ENCODE data around the gene CD6.

CD6 gene

GRCh38 chr11:60939855-60940254 is 31.6 kb upstream of the CD6 start:
- POLR2A ChIA-PET = interaction anchor here (1.2 to 1.9 kb wide), 2 partner anchors 10 to 26 kb away, joined by 6 to 7 read pairs; partner anchors contain the start of gene TMEM109

GRCh38 chr11:60941371-60942119 is 29.9 kb upstream of the CD6 start:
- H3K27ac ChIP-seq (ENCODE audit: extremely low read depth, low read depth, low read length) = no peak overlapping the region
- H3K4me1 ChIP-seq (ENCODE audit: control insufficient read depth, insufficient read depth, low read length) = no peaks in the 10 kb centered on the region
- TF ChIP-seq ZBTB17 (tag by site-specific recombination; IDR thresholded peaks at IDR 0.05) (peak; percentile 58), ZNF19 (tag by site-specific recombination; IDR thresholded peaks at IDR 0.05; ENCODE audit: low read depth) (no peak), ZNF23 (tag by site-specific recombination; IDR thresholded peaks at IDR 0.05; ENCODE audit: borderline replicate concordance) (peak; percentile 71; the same call in 1 of the 2 replicates)
- no peaks in the 10 kb centered on the region for H3K9me3 ChIP-seq (ENCODE audit: control insufficient read depth, insufficient read depth, low read depth, low read length)
- H3K4me3 ChIP-seq (ENCODE audit: low read depth, low read length) = no peak overlapping the region
- ChIA-PET CTCF (interaction anchor here (0.6 to 1.8 kb wide), 4 partner anchors 9 to 246 kb away, joined by 3 to 4 read pairs (median 4); no protein-coding TSS in a partner anchor), POLR2A (no interaction called here)
- H3K36me3 ChIP-seq (ENCODE audit: control insufficient read depth in 2 of 2, insufficient read depth in 1 of 2, low read length in 2 of 2) = no peaks in the 10 kb centered on the region

More at GRCh38 chr11:60939855-60940254, 31.6 kb upstream of the CD6 start:
- Histone ChIP-seq H3K4me3 (ENCODE audit: low read depth, low read length) (no peak overlapping the region), H3K4me1 (ENCODE audit: control insufficient read depth, insufficient read depth, low read length) (no peaks in the 10 kb centered on the region), H3K36me3 (ENCODE audit: control insufficient read depth in 2 of 2, insufficient read depth in 1 of 2, low read length in 2 of 2) (peaks cover 0 to 13% of the 10 kb centered on the region in 2 experiments; a peak in 1 of 3 replicates), H3K27ac (ENCODE audit: extremely low read depth, low read depth, low read length) (no peak overlapping the region), H3K9me3 (ENCODE audit: control insufficient read depth, insufficient read depth, low read depth, low read length) (no peaks in the 10 kb centered on the region)
- CTCF ChIA-PET = interaction anchor here (0.6 to 1.8 kb wide), 5 partner anchors 14 to 165 kb away, joined by 3 to 5 read pairs (median 4); no protein-coding TSS in a partner anchor
- TF ChIP-seq ZBTB21 (tag by site-specific recombination; IDR thresholded peaks at IDR 0.05) (no peak), PRDM1 (tag by site-specific recombination; IDR thresholded peaks at IDR 0.05) (peak; percentile 61)

- Histone ChIP-seq H3K9me3 (ENCODE audit: control insufficient read depth, insufficient read depth, low read depth, low read length) (no peaks in the 10 kb centered on the region), H3K4me3 (ENCODE audit: low read depth, low read length) (no peak overlapping the region), H3K36me3 (ENCODE audit: control insufficient read depth in 2 of 2, insufficient read depth in 1 of 2, low read length in 2 of 2) (no peaks in the 10 kb centered on the region), H3K27ac (ENCODE audit: extremely low read depth, low read depth, low read length) (no peak overlapping the region), H3K4me1 (ENCODE audit: control insufficient read depth, insufficient read depth, low read length) (no peaks in the 10 kb centered on the region)
- ChIA-PET POLR2A (interaction anchor here (1.1 kb wide), 1 partner anchor 28 kb away, joined by 3 read pairs; the partner anchor contains the start of gene TMEM109), CTCF (interaction anchor here (0.6 to 1.4 kb wide), 2 partner anchors 8 to 246 kb away, joined by 3 to 4 read pairs; no protein-coding TSS in a partner anchor)
- TF ChIP-seq BCL11B (tag by site-specific recombination; IDR thresholded peaks at IDR 0.05; ENCODE audit: low read depth) = no peak
- TF ChIP-seq ZNF404 (tag by site-specific recombination; IDR thresholded peaks at IDR 0.05) = no peak
- no peak for TF ChIP-seq ZNF777 (tag by site-specific recombination; IDR thresholded peaks at IDR 0.05; ENCODE audit: borderline replicate concordance)
- TF ChIP-seq ZNF585B (tag by site-specific recombination; IDR thresholded peaks at IDR 0.05) = no peak
- no peak for TF ChIP-seq ZNF148 (tag by site-specific recombination; IDR thresholded peaks at IDR 0.05; ENCODE audit: borderline replicate concordance)
- no peak for TF ChIP-seq ZNF324 (tag by site-specific recombination; IDR thresholded peaks at IDR 0.05)
- TF ChIP-seq ZEB2 (tag by site-specific recombination; IDR thresholded peaks at IDR 0.05) = no peak
- no peak for TF ChIP-seq ZNF660 (tag by site-specific recombination; IDR thresholded peaks at IDR 0.05)
- no peak for TF ChIP-seq REPIN1 (tag by site-specific recombination; IDR thresholded peaks at IDR 0.05; ENCODE audit: low read depth)
- TF ChIP-seq ZNF692 (tag by site-specific recombination; IDR thresholded peaks at IDR 0.05) = no peak
- no peak for TF ChIP-seq ZNF639 (tag by site-specific recombination; IDR thresholded peaks at IDR 0.05)
- TF ChIP-seq ZNF521 (tag by site-specific recombination; IDR thresholded peaks at IDR 0.05) = no peak
- TF ChIP-seq RBAK (tag by site-specific recombination; IDR thresholded peaks at IDR 0.05) = no peak
Measured at GRCh38 chr11:60942219-60942618, 29.3 kb upstream of the CD6 start.

Measured in HEK293 (cell line).